Testis (tissue), 2 donors: ENCODE results near the gene STBD1.

Source experiments
- CTCF ChIP-seq, 3 experiments: fragments of 450-650 bp in 2 of 3; fragments of 200-600 bp in 1 of 3; sonication (generic) in 1 of 3; IDR thresholded peaks; one replicate each; pipeline ENCODE4 v1.5.1; 2016 to 2019; ENCODE audit warnings: antibody characterized with exemption in 3 of 3, mild to moderate bottlenecking in 2 of 3, moderate library complexity in 1 of 3
- POLR2A ChIP-seq: fragments of 450-650 bp; IDR thresholded peaks from one replicate; pipeline ENCODE4 v1.6.1; 2017; ENCODE audit warnings: antibody characterized with exemption, mild to moderate bottlenecking, moderate library complexity

- TF ChIP-seq POLR2A (no peak), CTCF (IDR thresholded peaks at IDR 0.05) (no peak)
Measured at GRCh38 chr4:76270244-76271175, 36.0 kb upstream of the STBD1 start.
